Measurements from ENCODE around the gene ANKEF1.

Gene ANKEF1

GRCh38 chr20:10067321-10067720 is 32.5 kb downstream of the ANKEF1 start:
- TF ChIP-seq, protein P1, sequence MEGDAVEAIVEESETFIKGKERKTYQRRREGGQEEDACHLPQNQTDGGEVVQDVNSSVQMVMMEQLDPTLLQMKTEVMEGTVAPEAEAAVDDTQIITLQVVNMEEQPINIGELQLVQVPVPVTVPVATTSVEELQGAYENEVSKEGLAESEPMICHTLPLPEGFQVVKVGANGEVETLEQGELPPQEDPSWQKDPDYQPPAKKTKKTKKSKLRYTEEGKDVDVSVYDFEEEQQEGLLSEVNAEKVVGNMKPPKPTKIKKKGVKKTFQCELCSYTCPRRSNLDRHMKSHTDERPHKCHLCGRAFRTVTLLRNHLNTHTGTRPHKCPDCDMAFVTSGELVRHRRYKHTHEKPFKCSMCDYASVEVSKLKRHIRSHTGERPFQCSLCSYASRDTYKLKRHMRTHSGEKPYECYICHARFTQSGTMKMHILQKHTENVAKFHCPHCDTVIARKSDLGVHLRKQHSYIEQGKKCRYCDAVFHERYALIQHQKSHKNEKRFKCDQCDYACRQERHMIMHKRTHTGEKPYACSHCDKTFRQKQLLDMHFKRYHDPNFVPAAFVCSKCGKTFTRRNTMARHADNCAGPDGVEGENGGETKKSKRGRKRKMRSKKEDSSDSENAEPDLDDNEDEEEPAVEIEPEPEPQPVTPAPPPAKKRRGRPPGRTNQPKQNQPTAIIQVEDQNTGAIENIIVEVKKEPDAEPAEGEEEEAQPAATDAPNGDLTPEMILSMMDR (IDR thresholded peaks at IDR 0.05; ENCODE audit: insufficient read depth, low read depth, low read length, missing control alignments) = no peak
- no peak overlapping the region for H3K4me3 ChIP-seq (ENCODE audit: low read depth, low read length)
- DNase-seq (ENCODE audit: low read depth) = no peak

DNA sequence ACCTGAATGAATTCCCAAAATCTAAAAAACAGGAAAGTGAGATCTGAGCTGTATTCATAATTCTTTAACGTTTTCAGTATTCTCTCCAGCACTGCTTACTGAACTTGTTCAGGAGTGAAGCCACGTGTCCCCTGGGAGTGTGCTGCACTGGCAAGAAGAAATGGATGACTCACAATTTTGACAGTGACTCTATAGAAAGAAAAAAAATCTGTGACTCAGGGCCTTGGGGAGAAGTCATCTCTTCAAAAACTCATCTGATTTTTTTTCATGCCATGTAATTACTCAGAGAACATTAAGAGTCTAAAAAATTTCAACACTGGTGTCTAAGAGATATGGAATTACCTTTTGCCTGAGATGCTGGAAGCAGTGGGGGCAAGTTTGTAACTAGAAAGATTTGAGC is 39.7 kb downstream of the ANKEF1 start:
- TF ChIP-seq, protein P1 (IDR thresholded peaks at IDR 0.05; ENCODE audit: insufficient read depth, low read depth, low read length, missing control alignments) = no peak
- peak; percentile 40 for DNase-seq (ENCODE audit: low read depth)
- H3K4me3 ChIP-seq (ENCODE audit: low read depth, low read length) = no peak overlapping the region

- DNase-seq (ENCODE audit: low read depth) = no peak
- TF ChIP-seq, protein P1 (IDR thresholded peaks at IDR 0.05; ENCODE audit: insufficient read depth, low read depth, low read length, missing control alignments) = no peak
Measured at GRCh38 chr20:10075606-10076005, 40.8 kb downstream of the ANKEF1 start.

GRCh38 chr20:10076126-10077080 is 41.6 kb downstream of the ANKEF1 start:
- no peak for DNase-seq (ENCODE audit: low read depth)
- no peak overlapping the region for H3K4me3 ChIP-seq (ENCODE audit: low read depth, low read length)
- TF ChIP-seq, protein P1 (IDR thresholded peaks at IDR 0.05; ENCODE audit: insufficient read depth, low read depth, low read length, missing control alignments) = no peak

More at GRCh38 chr20:10075606-10076005, 40.8 kb downstream of the ANKEF1 start:
- no peak overlapping the region for H3K4me3 ChIP-seq (ENCODE audit: low read depth, low read length)

DNA sequence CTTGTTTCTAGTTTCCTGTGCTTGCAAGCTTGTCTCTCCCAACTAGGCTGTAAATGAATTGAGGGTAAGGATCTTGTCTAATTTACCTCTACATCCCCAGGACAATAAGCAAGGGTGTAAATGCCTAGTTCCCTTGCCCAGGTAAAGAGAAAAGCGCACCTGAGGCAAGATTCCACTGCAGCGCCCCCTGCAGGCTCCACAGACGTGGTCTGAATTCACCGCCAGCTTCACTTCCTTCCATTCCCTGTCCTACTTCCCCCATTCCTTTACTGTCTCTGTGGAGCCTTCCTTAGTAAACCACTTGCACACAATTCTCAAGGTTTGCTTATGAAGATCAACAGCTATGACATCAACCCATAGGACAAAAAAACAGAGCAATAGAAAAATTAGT is 42.3 kb downstream of the ANKEF1 start:
- peak; percentile 14 for DNase-seq (ENCODE audit: low read depth)
- H3K4me3 ChIP-seq (ENCODE audit: low read depth, low read length) = no peak overlapping the region
- TF ChIP-seq, protein P1 (IDR thresholded peaks at IDR 0.05; ENCODE audit: insufficient read depth, low read depth, low read length, missing control alignments) = peak; percentile 48

- H3K4me3 ChIP-seq (ENCODE audit: low read depth, low read length) = no peak overlapping the region
- TF ChIP-seq, protein P1 (IDR thresholded peaks at IDR 0.05; ENCODE audit: insufficient read depth, low read depth, low read length, missing control alignments) = no peak
- no peak for DNase-seq (ENCODE audit: low read depth)
Measured at GRCh38 chr20:10077886-10078285, 43.1 kb downstream of the ANKEF1 start.

Measured in GM12865 (cell line).